Islet precursor cell (in vitro differentiated cells): ENCODE data around the gene TBX5.
A peak's percentile ranks its signal among the peaks of the same experiment; 100 is the strongest.

Source experiments
- DNase-seq: peaks from one replicate; pipeline ENCODE4 v3.0.0-alpha.2; 2018

The TBX5 gene

DNA sequence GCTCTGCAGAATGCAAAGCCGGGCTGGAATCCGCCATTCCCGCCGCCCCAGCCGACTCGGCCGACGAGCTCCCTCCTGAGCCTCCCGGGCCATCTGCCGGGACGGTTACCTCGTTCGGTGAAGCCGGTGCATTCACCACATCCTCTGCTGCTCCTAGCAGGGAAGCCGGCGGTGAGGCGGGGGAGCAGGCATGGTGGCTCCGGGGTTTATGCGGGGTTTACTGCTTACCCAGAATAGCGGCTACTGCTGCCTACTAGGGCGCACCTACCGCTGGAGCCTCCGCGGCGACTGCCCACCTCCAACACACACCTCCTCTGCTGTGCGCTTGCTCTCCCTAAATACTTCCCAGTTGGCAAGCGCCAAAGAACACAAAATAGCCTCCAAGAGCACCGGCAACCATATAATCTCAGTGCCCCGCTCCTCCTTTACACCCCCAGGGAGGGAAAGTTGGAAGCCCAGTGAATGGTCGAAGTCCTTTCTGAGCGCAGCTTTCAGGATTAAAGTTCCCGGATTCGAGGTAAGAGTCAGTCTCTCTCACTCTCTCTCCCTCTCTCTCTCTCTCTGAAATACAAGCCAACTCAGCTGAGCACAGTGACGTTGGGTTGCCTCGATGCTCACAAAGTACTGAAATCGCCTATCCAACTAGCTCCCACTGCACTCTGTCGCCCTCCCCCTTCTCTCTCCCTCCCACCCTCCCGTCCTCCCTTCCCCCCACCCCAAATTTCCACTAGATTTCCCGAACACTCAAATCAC, at the start of gene TBX5:
Gene TBX5, minus strand, starts transcription at position 626 of the 753 bp plus-strand sequence. CDS start 2,246 bp downstream, outside the sequence.
- peak; percentile 72 for DNase-seq

DNA sequence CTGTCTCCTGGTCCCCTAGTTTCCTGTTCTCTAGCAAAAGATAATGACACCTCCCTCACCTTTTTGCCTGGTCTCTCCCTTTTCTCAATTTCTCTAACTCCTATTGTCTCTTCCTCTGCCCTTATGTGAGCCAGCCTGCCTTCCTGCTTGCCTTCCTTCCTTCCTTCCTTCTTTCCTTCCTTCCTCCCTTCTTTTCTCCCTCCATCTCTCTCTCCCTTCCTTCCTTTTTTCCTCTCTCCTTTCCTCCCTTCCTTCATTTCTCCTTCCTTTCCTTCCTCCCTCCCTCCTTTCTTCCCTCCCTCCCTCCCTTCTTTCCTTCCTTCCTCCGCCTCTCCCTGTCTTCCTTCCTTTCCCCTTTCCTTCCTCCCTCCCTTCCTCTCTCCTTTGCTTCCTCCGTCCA, 45.7 kb upstream of the TBX5 start:
- DNase-seq: no peak

DNA sequence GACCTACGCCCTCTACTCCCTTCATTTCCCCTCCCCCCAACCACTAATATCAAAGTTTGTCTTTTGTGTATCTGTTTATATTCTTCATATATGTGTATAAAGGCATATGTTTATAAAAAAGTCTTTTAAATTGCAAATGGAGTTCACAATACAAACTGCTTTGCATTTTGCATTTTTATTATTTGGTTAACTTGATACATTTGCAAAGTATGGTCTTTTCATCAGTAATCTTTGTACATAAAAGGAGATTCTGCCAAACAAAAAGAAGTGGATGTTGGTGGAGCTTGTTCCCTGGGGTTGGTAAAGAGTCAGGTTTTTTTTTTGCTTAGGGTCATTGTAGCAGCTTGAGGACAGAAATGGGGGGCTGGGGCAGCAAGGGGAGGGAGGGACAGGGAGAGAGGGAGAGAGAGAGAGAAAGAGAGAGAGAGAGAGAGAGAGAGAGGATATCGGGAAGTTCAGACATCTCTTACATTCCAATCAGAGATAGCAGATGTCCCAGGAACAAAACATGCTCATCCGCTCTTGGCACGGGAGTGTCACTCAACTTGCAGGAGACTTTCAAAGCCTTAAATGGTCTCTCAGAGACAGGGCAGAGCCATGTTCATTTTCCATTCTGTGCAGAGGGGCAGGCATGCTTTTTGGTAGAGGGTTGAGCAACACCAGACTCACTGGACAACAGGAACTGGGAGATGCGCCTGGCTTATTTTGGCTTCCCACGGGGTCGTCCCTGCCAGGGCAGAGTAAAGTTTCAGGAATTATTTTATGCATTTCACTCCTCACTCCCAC, 44.8 kb upstream of the TBX5 start:
- DNase-seq: no peak

DNA sequence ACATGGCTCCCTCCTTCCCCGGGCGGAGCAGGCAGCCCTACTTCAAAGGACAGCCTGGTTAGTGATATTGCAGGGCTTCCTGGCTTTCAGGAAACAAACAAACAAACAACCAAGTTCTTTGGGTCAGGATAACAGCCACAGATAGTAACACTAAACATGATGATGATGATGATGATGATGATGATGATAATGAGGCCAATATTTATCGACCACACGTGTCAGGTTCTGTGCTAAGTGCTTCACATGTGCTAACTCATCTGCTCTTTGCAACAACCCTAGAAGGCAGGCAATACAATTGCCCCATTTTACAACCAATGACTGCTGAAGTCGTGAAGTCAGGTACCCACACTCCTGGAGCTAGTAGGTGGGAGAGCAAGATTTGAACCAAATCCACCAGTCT, 44.1 kb upstream of the TBX5 start:
- DNase-seq: no peak

DNA sequence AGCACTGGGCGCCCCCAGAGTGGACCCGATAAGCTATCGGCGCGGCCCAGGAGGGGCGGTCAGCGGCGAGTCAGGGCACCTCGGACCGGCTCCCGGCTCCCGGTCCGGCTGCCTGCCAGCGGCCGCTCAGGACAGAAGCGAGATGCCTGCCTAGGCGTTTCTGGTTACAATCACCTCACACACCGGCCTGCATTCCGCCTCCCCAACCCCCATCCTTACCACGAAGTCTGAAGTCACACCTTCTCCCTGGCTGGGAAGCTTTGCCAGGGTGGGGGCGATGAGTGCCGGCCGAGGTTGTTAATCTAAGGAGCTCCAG, 42.6 kb upstream of the TBX5 start:
- DNase-seq: no peak

DNA sequence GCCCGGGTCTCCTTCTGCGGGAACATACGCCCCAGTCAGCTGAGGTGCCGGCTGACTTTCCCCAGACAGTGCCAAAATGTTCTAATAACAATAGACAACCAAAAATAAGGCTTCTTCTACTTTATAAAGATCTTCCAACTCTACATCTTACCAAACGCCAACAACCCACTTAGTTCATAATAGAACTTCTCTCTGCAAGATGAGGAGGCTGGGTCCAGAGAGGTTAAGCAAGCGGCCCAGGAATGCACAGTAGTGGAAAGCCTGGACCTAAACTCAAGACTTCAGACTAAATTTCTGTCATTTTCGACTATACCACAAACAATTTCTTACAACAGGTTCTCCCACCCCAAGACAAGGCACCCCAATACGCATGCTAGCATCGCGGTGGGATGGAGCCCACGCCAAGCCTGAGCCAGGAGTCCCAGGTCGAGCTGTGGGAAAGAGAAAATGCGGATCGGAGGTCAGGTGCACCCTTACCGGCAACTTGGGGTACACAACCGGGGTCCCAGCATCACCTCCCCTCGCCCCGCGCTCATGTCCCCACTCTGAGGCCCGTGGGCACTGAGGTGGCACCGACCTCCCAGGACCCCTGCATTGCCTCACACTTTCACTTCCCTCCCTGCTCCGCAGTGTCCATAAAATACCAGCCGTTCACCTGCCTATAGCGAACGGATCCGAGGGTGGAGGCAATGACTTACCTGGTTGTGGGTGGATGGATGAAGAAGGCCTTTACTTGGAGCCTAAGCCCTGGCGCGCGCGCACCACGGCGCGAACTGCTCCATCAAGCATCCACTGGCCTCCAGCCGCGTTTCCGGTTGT, 42.1 kb upstream of the TBX5 start:
- DNase-seq: no peak

DNA sequence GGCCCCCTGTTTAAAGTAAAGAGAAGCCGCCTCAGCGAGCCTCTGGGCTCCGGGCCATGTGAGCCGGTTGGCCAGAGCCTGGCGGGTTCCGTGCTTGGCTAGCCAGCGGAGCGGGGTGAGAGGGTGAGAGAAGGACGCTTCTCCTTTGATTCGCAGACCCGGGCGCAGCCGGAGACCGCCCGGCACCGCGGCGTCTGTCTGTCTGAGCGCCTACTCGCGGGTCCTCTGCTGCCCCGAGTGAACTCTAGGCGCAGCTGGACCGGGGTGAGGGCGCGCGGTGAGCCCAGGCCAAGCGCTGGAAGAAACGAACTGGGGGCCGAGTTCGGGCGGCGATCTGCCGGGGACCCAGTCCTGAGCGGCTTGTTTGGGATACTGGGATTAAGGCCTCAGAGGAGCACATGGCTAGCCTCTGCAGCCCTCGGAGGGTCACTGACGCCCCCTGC, 41.4 kb upstream of the TBX5 start:
- DNase-seq: no peak

DNA sequence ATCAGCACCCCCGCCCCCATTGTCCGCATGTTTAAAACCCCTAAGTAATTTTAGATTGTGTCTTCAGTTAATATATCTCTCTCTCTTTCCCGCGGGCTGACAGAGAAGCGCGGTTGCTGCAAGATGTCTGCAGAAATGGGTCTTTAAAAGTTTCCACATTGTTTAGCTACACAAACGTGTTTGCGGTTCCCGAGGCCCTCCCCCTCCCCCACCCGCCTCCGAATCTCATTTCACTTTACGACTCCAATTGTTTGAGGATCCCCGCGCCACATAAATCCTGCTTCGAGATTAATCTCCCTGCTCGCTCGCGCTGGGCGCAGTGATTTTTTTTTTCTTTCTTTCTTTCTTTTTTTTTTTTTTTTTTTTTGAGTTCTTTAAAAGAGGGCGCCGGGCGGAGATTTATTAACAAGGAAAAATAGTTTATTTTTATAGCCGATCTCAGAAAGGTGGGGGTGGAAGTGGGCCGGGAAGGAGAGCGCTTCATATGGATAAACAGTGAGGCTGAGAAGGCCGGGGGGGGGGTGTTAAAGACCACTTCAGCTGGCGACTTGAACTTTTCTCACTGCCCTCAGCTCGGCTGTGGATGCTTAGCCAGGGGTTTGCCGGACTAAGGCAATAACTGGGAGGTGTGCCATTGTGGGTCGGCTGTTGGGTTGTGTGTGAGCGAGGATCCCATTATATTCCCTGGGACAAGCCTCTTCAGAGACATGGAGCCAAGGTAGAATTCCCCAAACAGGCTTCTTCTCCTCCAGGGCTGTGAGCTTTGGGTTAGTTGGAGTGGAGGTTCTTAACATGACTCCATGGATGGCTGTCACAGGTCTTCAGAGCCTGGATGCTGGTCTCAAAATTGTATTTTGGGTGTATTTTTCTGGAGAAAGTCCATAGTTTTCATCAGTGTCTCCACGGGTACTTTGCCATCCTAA, 39.7 kb upstream of the TBX5 start:
- no peak for DNase-seq

DNA sequence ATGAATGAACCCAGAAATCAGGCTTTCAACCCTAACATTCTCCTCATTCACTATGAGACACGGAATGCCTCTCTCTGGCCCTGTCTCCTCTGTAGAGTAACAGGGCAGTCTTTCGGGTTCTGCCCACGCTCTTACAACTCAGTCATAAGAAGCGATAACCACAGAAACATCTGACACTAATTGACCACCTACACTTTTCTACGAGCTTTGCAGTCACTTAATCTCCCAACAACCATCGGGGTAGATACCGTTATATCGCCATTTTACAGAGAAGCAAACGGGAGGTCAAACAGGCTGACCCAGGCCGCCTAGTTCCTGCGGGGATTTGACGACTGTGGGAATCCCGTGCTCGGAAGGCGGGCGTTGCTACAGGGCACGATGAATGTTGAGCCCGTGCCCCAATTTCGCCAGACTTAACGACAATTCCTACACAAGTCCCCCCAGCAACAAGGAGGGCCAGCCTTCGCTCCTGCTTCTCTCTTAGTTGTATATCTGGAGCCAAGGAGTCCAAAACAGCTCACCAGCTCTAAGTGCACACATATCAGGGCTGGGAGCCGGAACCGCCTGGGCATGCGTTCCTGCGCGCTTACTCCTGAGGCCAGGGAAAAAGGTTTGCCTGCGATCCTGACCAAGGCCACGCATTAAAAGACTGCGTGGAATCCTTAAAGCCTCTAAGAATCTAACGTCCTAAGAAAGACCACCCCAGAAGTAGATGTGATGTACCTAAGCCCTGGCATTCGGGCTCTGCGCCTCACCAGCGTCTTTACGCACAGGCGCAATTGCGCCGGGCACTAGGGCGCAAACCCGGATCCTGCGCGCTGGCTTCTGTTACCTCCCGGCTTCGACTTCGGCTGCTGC, 38.7 kb upstream of the TBX5 start:
- DNase-seq: no peak

DNA sequence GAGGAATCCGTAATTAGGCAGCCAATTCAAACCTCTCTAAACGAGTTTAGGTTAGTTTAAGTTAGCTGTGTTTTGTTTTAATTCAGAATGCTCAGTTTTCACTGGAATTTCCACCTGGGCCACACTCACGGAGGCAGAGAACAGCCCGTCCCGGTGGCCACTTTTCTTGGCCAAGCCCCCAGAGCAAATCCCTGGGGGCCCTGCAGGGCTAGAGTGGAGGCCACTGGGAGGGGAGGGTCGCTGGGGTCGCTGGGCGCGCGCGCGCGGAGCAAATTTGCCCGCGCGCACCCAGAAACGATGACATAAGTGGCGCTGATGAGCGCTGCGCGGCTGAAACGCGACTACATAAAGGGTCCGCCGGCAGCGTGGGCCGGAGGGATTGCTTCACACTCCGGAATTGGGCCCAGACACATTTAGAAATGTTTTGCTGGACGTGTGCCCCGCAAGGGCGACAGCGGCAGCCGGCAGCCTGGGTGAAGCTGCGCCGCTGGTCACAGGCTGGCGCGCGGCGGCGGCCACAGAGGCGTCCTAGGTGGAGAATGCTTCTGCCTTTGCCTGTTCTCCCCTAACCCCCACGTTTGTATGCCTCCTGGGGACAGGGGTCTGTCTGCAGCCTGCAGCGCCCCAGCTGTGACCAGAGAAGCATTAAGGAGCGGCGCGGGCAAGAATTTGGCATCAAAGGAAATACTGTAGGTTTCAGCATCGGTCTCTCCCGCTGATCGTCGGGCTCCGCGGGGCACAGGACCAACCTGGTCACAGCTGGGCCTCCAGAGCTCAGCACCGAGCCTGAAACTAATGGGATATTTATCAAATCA, 37.9 kb upstream of the TBX5 start:
- no peak for DNase-seq

DNA sequence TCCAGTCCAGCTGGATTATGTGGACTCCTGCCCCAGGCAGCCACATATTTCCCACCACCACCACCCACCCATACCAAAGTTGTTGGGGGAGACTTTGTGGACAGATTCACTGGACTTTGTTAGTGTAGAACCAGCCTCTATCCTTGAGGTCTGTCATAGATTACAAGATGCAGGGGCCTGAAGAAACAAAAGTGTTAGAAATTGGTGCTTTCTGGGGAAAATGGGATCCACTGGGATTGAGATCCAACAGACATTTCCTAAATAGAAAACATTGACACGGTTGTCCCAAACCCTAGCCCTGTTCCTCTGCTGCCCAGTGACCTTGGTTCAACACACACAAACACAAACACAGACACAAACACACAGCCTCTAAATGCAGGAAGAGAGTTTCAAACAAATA, 36.6 kb upstream of the TBX5 start:
- no peak for DNase-seq

DNA sequence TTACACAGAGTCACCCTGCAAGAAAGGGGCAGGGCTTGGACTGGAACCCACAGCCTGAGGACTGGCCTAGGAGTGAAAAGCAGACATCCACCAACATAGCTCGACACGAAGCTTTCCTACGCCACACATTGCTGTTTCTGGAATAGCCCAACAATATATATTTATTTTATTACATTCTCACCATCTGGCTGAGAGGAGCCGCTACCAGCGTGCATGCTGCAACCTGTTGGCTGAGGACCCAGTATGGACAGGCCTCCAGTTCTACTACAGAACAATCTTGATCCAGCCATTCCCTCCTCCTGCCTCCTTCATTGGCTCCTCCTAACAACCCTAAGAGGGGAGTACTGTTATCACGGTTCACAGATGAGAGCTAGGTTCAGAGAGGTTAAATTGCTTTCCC, 35.6 kb upstream of the TBX5 start:
- no peak for DNase-seq

DNA sequence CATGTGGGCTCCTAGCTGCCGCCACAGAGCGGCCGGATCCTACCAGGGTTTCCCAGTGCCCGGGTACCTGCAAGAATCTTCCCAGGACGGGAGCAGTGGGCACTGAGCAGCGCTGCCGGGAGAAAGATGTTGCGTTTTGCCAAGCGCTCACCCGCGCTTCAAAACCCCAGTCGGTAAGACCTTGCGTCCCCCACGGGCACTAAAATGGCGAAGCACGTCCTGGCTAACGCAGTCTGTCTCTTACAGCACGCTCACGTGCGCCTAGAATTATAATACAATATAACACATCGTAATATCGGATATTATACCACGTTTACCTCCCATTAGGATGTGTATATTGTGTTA, 35.1 kb upstream of the TBX5 start:
- DNase-seq: no peak

DNA sequence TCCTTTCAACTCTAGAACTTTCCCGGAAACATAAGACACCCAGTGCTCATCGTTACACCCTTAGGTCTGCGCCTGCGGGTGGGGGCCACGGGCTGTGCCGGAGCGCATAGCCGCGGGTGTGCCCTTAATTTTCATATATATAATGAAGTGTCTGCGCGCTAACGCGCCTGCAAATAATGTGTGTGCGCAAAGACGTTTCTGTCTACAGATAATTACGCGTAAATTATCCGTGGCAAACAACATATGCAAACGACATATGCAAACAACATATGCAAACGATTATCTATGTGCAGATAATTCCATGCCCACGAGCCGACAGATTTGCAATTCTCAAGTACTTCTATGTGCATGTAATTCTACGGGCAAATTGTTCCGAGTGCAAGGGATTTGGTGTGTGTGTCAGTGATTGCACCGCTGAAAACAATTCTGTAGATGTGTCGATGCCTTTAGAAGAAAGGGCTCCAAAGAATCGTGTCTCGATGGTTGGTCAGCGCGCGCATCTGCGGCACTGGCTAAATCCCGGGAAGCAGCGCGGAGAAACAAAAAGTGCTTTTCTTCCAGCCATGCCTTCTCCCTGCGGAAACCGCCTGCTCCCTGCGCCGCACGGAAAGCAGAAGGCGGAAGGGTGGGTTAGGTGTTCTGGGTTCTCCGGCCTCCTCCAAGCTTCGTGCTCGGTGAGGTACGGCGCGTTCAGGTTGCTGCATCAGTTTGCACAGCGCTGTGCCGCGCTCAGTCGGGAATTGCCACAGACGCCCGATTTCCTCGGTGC, 34.5 kb upstream of the TBX5 start:
- DNase-seq: peak; percentile 65

DNA sequence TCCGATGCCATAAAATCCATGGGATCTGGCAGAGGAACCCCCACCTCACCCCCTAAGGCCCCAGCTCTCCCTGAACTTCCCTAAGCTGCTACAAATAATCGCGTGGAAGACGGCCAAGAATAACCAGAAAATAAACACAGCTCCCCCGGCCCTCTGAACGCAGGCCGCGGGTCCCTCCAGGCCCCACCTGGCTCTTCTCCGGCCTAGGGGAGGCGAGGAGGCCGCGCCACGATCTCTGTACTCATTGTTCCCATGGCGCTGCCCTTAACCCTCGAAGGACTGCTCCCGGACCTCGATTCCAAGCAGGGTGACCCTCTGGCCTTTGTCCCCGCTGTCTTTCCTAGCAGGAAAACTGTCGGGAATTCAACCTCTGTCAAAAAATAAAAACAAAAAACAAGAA, 33.9 kb upstream of the TBX5 start:
- DNase-seq: no peak

DNA sequence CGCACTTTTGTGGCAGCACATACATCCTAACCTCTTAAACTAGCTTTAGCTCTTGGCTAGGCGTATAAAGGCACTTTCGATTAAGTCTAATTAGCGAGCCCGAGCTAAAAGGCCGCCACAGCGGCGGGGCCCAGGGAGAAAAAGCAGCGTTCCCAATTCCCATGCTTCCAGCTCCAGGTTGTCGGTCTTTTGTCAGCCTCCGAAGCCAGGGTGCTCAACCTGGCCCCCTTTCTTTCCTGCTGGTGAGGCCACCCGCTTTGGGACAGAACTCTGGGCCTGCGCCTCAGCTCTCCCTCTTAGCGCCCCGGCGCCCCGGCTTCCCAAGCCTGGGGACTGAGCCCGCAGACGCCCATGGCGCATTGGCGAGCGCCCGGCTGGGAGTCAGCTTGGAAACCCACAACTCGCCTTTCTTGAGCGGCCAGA, 33.3 kb upstream of the TBX5 start:
- DNase-seq: no peak

DNA sequence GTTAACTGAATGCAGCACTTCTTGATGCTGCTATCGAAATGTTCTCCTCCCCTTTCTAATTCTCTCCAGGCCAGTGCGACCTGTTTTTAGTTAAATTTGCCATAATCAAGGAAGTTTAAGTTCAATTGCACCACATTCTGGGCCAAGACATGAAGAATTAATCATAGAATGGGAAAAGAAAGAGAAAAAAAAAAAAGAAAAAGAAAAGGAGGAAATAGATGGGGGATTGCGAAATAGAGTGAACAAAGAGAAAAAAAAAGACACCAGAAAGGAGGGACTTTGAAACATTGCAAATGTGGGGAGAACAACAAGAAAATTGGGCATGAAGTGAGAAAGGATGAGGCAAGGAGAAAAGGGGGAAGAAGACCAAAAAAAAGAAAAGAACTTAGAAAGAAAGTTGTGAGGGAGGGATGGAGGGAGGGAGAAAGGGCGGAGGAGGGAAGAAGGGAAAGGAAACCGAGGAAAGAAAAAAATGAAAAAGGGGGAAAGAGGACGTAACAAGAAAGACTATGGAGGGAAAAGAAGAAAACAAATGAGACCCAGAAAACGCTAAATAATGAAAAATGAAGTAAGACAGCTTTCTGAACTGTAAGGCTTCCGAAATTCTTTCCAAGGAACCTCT, 32.8 kb upstream of the TBX5 start:
- DNase-seq: no peak

DNA sequence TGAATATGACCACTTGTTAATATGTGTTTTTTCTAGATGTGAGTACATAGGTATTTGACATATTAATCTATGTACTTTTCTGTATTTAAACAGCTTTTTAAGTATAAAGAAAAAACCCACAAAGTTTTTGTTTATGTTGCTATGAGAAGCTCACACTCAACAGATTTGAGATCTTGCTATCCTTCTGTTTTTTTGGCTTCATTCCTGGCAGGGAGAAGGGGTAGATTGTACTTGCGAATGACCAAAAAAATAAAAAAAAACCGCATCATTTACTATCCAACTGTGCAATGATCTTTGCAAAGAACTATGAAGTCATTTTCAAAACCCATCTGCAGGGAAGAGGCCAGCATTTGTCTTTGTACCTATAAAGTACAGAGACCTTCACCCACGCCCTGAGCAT, 28.4 kb upstream of the TBX5 start:
- DNase-seq: no peak

DNA sequence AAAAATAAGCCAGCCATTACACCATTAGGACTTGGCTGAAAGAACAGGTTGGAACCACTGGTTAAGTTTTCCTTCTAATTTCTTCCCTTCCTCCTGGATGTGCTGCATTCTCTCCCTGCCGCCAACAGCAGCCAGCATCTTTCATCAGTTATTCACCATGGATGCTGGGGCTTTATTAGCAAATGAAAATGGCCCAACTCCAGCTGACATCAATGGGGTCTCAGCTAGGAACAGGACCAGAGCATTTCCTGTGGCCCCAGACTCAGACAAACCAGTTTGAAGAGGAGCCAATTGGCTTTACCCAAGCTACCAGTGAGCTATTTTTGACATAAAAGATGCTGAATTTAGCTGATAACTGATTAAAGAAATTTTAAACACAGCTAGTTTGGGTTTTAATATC, 26.0 kb upstream of the TBX5 start:
- no peak for DNase-seq

DNA sequence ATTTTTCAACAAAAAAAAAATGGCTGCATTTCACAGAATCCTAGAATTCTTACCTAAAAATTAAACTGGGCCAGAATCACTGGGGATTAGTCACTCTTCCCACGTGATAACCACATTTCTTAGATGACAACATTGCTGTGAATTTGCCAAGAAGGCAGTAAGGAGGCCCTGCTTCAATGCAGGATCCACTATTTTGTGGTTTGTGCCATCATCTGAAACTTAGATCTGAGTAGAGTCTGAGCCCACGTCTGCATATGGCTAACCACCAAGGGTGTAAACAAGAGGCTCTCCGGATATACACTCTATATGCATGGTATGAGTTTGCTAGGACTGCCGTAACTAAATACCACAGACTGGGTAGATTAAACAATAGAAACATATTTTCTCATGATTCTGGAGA, 24.4 kb upstream of the TBX5 start:
- no peak for DNase-seq
